Uterus (tissue), 2 donors: ENCODE data around the gene PIK3R2.

Source experiments
- CTCF ChIP-seq, 4 experiments: fragments of 200-600 bp in 2 of 4; fragments of 450-650 bp in 2 of 4; sonication (generic) in 2 of 4; IDR thresholded peaks; one replicate each; pipeline ENCODE4 v1.5.1; 2016 to 2019; ENCODE audit warnings: antibody characterized with exemption in 4 of 4, mild to moderate bottlenecking in 2 of 4, moderate library complexity in 1 of 4
- POLR2A ChIP-seq, 2 donors: fragments of 450-650 bp; IDR thresholded peaks; one replicate each; pipeline ENCODE4 v1.6.1; 2016; ENCODE audit warnings: antibody characterized with exemption in 2 of 2, mild to moderate bottlenecking in 1 of 2, moderate library complexity in 1 of 2

- TF ChIP-seq CTCF (IDR thresholded peaks at IDR 0.05) (no peak), POLR2A (IDR thresholded peaks at IDR 0.05) (no peak)
These were observed 20.9 kb upstream of the PIK3R2 start for GRCh38 chr19:18131841-18132596.
